Body of pancreas (tissue), 4 donors: Measurements from ENCODE around the gene GREM1. TPM values are rescaled to one million over a fixed set of nuclear protein-coding genes. Genes with fewer than 3 reads are reported as not detected.

Experiments used
- ATAC-seq: fragments of 150-250 bp; one replicate; pipeline ENCODE4 v1.9.1; 2016
- DNase-seq, 4 donors: peaks; one replicate each; pipeline ENCODE4 v3.0.0-alpha.2; 2019
- H3K27ac ChIP-seq, 4 donors: fragments of 200-600 bp; sonication (generic); 1 replicate in 3 of 4; 2 replicates in 1 of 4; pipeline versions ENCODE4 v1.5.1 to v1.6.1; 2016 to 2019; ENCODE audit warnings: mild to moderate bottlenecking in 1 of 4, mixed read lengths in 1 of 4, moderate library complexity in 1 of 4
- H3K27me3 ChIP-seq, 2 donors: fragments of 200-600 bp; sonication (generic); one replicate each; pipeline ENCODE4 v1.6.0; 2016; ENCODE audit warnings: mild to moderate bottlenecking in 1 of 2
- H3K36me3 ChIP-seq, 2 donors: fragments of 200-600 bp; sonication (generic); replicated peaks in 1 of 2; 2 replicates each; pipeline ENCODE4 v1.5.1; 2016; ENCODE audit warnings: low read depth in 2 of 2; ENCODE audit not compliant: insufficient read depth in 1 of 2
- H3K4me1 ChIP-seq: fragments of 200-600 bp; sonication (generic); one replicate; pipeline ENCODE4 v1.6.0; 2016
- H3K4me3 ChIP-seq, 2 donors: fragments of 200-600 bp; sonication (generic); 1 replicate in 1 of 2; 2 replicates in 1 of 2; pipeline ENCODE4 v1.5.1; 2016 to 2019
- H3K9me3 ChIP-seq, 3 donors: fragments of 200-600 bp; sonication (generic); 1 replicate in 2 of 3; 2 replicates in 1 of 3; pipeline ENCODE4 v1.5.1; 2016
- POLR2A ChIP-seq, 3 donors: fragments of 450-650 bp; IDR thresholded peaks; one replicate each; pipeline ENCODE4 v1.6.1; 2016; ENCODE audit warnings: antibody characterized with exemption in 3 of 3, mild to moderate bottlenecking in 2 of 3
- WGBS, 2 donors: methylation state at CpG; one replicate each; pipeline ENCODE4 v1.1.5; 2017; 5-methylcytosine and 5-hydroxymethylcytosine counted together
- intact Hi-C: fragments of 100-400 bp; cut with DNase I; formaldehyde crosslinking; loops from one replicate; pipeline ENCODE4 v1.15.1; 2023
- total RNA-seq, 2 donors: library from RNA; depleted of rRNA; stranded (reverse); fragments of >200 nt; gene quantifications; one replicate each; pipeline ENCODE4 v1.1.0, GENCODE V29; 2016
- TF ChIP-seq, protein P1 (sequence below), 7 experiments: fragments of 450-650 bp in 4 of 7; fragments of 200-600 bp in 3 of 7; sonication (generic) in 3 of 7; IDR thresholded peaks; one replicate each; pipeline ENCODE4 v1.5.1; 2016 to 2019; ENCODE audit warnings: antibody characterized with exemption in 7 of 7

Gene GREM1
- total RNA-seq, 2 donors from 2014 or later = under 0.01 to 6.5 TPM

DNA sequence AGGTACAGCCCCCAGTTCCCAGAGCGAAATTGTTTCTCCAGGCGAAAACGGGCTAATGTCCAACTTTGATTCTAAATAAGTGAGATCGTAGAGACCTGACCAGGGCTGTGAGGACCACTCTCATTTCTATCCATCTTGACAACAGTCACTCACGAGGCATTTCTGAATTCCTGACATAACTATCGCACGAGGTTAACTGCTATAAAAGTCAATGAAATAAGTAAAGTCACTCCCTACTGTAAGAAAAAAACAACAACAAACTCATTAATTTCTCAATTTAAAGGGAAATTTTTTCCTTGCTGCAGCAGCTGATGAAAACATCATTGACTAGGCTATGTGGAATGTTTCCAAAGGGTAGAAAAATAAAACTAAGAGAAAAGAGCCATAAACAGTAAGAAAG lies 69.1 kb downstream of the GREM1 start:
- WGBS, 2 donors = 90 to 92% methylated on average over 7 of the region's 7 CpGs

DNA sequence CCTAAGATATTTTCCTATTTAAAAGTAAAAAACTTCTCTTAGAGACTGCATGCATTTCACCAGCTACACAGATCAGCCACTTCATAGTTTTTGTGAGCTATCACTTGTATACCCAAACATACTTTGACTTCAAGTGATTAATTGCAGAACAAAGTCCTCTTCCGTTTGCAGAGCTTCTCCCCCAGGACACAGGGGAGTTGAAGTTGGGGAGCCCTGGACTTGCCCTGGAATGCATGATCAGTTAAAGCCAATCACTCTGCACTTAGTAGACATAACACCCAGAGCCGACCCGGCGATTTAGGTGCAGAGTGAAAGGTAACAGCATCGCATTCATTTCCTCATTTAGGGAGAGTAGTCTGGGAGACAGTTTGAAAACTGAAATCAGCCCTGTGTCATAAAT lies 70.1 kb downstream of the GREM1 start:
- DNase-seq (no peak), ATAC-seq (no peak)
- no peak overlapping the region for H3K4me3 ChIP-seq
- no peaks in the 10 kb centered on the region for H3K4me1 ChIP-seq
- 41 to 60% methylated on average over 5 of the region's 5 CpGs for WGBS, 2 donors
- H3K36me3 ChIP-seq = no peaks in the 10 kb centered on the region
- H3K27me3 ChIP-seq = no peaks in the 10 kb centered on the region
- TF ChIP-seq, protein P1, sequence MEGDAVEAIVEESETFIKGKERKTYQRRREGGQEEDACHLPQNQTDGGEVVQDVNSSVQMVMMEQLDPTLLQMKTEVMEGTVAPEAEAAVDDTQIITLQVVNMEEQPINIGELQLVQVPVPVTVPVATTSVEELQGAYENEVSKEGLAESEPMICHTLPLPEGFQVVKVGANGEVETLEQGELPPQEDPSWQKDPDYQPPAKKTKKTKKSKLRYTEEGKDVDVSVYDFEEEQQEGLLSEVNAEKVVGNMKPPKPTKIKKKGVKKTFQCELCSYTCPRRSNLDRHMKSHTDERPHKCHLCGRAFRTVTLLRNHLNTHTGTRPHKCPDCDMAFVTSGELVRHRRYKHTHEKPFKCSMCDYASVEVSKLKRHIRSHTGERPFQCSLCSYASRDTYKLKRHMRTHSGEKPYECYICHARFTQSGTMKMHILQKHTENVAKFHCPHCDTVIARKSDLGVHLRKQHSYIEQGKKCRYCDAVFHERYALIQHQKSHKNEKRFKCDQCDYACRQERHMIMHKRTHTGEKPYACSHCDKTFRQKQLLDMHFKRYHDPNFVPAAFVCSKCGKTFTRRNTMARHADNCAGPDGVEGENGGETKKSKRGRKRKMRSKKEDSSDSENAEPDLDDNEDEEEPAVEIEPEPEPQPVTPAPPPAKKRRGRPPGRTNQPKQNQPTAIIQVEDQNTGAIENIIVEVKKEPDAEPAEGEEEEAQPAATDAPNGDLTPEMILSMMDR (IDR thresholded peaks at IDR 0.05) = no peak
- TF ChIP-seq POLR2A (IDR thresholded peaks at IDR 0.05) = no peak
- H3K27ac ChIP-seq = no peak overlapping the region
- intact Hi-C loops = no loop called here
- H3K9me3 ChIP-seq = no peaks in the 10 kb centered on the region

More for the DNA sequence above, 69.1 kb downstream of the GREM1 start:
- H3K36me3 ChIP-seq = no peaks in the 10 kb centered on the region
- ATAC-seq = no peak
- DNase-seq = no peak
- no peaks in the 10 kb centered on the region for H3K27me3 ChIP-seq
- no peaks in the 10 kb centered on the region for H3K9me3 ChIP-seq
- no peak overlapping the region for H3K27ac ChIP-seq
- intact Hi-C loops = no loop called here
- H3K4me1 ChIP-seq = no peaks in the 10 kb centered on the region
- H3K4me3 ChIP-seq = no peak overlapping the region
- TF ChIP-seq POLR2A (IDR thresholded peaks at IDR 0.05) = no peak
- TF ChIP-seq, protein P1 (IDR thresholded peaks at IDR 0.05) = no peak

DNA sequence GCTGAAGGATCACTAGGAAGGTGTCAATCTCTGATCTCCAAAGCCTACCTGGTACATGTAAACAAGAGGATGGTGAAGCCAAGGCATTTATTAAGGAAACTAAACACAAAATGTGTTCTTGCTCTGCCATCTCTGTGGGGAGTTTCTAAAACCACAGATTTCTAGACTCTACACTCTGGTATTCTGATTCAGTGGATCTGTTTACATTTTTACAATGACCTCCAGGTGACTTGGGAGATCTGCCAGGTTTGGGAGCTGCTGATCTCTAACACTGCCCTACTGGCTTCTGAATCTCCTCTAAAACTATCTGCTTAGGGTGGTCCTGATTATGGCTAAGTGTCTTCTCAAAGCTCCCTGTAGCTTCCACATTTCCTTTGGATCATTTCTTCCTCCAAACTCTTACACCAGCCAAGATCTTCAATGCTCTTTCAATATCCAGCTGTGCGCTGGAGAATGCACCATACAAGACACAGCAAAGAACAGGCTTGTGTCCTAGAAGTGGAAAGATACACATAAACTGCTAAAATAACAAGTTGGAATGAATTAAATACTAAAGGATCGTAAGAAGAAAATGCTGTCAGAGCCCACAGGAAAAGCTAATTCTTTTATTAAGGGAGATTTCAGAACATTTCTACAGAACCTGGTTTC lies 72.7 kb downstream of the GREM1 start:
- no peak for TF ChIP-seq POLR2A (IDR thresholded peaks at IDR 0.05)
- TF ChIP-seq, protein P1 (IDR thresholded peaks at IDR 0.05) = no peak
- no peaks in the 10 kb centered on the region for H3K4me1 ChIP-seq
- H3K9me3 ChIP-seq = no peaks in the 10 kb centered on the region
- no peaks in the 10 kb centered on the region for H3K27me3 ChIP-seq
- intact Hi-C loops = no loop called here
- no peak overlapping the region for H3K4me3 ChIP-seq
- ATAC-seq (no peak), DNase-seq (peak in 1 of 4 donors; percentile 30)
- H3K27ac ChIP-seq = no peak overlapping the region
- H3K36me3 ChIP-seq = no peaks in the 10 kb centered on the region
- 90 to 92% methylated on average over 2 of the region's 2 CpGs for WGBS, 2 donors

DNA sequence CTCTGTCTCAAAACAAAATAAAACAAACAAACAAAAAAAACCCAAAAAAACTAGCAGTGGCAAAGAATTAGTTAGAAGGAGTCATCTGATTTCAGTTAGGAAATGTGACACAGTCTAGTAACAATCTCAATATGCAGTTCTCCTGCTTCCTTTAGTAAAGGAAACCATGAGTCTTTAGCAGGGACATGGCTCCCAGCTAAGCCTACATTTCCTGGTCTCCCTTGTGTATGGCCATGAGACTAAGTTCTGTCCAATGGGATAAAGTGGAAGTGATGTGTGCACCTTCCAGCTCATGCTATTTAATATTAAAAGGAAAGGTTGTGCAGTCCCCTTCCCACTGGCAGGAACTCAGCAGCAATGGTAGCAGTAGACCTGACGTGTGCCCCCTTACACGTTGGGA lies 74.6 kb downstream of the GREM1 start:
- H3K36me3 ChIP-seq = no peaks in the 10 kb centered on the region
- H3K4me1 ChIP-seq = no peaks in the 10 kb centered on the region
- intact Hi-C loops = no loop called here
- H3K27me3 ChIP-seq = no peaks in the 10 kb centered on the region
- no peak for DNase-seq
- no peak for TF ChIP-seq POLR2A (IDR thresholded peaks at IDR 0.05)
- TF ChIP-seq, protein P1 (IDR thresholded peaks at IDR 0.05) = no peak
- no peak overlapping the region for H3K4me3 ChIP-seq
- no peaks in the 10 kb centered on the region for H3K9me3 ChIP-seq
- ATAC-seq = no peak
- H3K27ac ChIP-seq = no peak overlapping the region
- 39 to 53% methylated on average over 2 of the region's 2 CpGs for WGBS, 2 donors

Other genes with a start within 250 kb of the GREM1 start
- gene GOLGA8N, start 124.5 kb upstream of the GREM1 start, total RNA-seq = 10 to 100 TPM; 23.3 to 26.7 TPM
- 1 to 10 TPM in 1 of 2 donors, under 1 TPM in 1; 0.33 to 1.6 TPM for gene ARHGAP11A, start 102.5 kb upstream of the GREM1 start, total RNA-seq
- gene SCG5, start 76.3 kb upstream of the GREM1 start, total RNA-seq = 10 to 100 TPM; 49.4 to 50.1 TPM